Subcutaneous adipose tissue (tissue), 4 donors: ENCODE data around the gene HYAL1. TPM values are rescaled to one million over a fixed set of nuclear protein-coding genes. Genes with fewer than 3 reads are reported as not detected.

ENCODE experiments used
- total RNA-seq, 4 donors: library from RNA; depleted of rRNA; stranded (reverse); fragments of >200 nt; gene quantifications; one replicate each; pipeline ENCODE4 v1.1.0, GENCODE V29; 2016
- TF ChIP-seq, protein P1 (sequence below): fragments of 450-650 bp; IDR thresholded peaks from one replicate; pipeline ENCODE4 v1.5.1; 2016; ENCODE audit warnings: low read depth, mild to moderate bottlenecking, control low read depth, antibody characterized with exemption, moderate library complexity

The HYAL1 gene
- total RNA-seq, 4 donors from 2014 or later: 3.1 to 13.8 (median 4.7) TPM

DNA sequence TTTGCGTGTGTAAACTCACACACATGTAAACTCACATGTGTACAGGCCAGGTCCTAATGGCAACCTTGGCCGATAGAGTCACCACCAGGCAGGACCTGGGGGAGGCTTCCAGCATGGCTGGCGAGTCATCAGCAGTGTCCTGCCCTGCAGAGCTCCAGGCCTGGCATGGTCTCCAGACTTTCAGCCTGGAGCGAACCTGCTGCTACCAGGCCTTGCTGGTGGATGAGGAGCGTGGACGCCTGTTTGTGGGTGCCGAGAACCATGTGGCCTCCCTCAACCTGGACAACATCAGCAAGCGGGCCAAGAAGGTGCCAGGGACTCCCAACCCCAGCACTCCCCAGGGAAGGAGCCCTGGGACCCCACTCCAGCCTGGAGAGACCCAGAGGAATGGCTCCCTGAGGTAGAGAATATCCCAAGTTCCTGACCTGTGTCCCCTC is 33.4 kb downstream of the HYAL1 start:
- TF ChIP-seq, protein P1, sequence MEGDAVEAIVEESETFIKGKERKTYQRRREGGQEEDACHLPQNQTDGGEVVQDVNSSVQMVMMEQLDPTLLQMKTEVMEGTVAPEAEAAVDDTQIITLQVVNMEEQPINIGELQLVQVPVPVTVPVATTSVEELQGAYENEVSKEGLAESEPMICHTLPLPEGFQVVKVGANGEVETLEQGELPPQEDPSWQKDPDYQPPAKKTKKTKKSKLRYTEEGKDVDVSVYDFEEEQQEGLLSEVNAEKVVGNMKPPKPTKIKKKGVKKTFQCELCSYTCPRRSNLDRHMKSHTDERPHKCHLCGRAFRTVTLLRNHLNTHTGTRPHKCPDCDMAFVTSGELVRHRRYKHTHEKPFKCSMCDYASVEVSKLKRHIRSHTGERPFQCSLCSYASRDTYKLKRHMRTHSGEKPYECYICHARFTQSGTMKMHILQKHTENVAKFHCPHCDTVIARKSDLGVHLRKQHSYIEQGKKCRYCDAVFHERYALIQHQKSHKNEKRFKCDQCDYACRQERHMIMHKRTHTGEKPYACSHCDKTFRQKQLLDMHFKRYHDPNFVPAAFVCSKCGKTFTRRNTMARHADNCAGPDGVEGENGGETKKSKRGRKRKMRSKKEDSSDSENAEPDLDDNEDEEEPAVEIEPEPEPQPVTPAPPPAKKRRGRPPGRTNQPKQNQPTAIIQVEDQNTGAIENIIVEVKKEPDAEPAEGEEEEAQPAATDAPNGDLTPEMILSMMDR: no peak

DNA sequence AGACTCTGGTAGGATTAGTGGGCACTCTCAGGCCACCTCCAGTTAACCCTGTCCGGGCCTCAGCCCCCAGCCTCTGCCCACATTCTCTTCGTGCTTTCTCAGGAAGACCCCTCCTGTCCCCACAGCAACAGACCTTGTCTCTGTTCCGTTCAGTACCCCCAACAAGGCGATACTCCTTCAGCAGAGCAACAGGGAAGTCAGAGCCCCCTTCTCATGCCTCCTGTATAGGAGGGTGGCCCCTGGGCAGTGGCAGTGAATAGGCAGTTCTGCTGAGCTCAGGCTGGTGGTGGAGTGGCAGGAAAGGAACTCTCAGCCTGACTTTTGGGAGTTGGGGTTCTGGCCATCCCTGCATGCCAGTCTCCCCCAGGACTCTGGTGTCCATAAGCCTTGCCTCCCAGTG is 33.9 kb downstream of the HYAL1 start:
- TF ChIP-seq, protein P1: no peak

DNA sequence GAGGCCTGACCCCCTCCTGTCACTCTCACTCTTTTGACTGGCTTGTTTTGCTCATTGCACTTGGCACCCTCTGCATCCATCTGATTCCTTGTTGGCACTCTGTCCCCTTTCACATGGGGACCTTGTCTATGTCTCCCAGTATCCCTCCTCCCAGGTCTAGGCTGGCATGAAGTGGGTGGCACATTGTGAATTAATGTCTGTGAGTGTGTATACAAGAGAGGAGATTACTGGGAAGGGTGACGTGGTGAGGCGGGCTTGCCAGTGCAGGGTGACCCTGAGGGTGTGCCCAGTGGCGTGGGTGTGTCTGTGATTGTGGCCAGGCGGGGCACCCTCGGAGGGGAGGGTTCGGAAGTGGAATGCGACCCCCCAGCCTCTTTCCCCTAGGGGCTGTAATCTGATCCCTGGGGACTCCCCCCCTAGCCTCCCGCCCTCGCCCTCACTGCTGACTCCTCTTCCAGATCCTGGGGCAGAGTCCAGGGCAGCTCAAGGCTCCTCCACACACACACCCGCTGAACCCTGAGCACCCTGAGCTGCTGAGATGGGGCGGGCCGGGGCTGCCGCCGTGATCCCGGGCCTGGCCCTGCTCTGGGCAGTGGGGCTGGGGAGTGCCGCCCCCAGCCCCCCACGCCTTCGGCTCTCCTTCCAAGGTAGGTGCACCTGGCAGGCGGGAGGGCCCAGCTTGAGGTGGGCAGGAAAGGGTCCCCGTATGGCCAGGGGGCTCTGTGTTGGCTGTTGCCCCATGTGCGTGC is 34.5 kb downstream of the HYAL1 start, which contains the start of gene SEMA3B:
Gene SEMA3B, plus strand, starts transcription at position 445 of the 749 bp plus-strand sequence. Its CDS starts 94 bp downstream, at position 539.
- TF ChIP-seq, protein P1: no peak

DNA sequence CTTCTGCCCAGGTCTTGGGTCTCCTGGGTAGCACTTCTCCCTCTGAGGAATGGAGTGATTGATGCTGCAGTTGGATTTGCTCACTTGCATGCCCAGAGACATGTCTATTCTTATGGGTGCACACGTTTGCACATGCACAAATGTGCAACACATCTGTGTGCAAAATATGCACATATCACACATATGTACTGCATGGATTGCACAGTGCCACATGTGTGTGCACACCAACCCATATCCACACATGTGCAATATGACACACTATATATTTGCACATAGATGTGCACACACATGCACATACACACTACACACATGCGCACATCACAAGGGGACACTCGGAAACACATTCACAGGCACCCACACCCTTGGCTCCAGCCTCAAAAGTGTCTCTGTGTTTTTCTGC is 35.1 kb downstream of the HYAL1 start:
- TF ChIP-seq, protein P1: no peak

DNA sequence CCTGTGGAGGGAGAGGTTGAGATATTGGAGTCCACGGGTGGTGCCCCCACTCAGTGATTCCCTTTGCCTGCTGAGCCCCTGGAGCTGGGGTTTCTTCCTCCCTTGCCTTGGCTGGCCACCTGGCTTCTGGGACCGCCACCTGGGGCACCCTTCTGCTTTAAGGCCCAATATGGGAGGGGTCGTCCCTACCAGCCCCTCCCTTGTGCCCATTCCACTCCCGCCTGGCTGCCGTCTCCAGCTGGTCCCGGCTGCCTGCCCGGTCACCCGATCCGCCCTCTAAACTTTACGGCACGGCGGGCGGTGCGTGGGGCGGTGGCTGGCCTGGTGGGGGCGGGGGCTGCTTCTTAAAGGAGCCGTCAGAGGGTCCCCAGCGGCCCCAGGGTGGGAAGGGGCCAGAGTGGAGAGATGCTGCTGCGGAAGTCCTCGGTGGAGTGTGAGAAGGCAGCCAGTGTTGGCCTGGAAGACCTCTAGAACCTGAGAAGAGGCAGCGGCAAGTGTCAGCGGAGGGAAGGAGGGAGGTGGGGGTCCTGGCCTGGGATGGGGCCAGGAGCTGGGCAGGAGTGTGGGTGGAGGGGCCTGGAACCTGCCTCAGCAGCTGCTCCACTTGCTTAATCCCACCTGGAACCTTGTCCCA is 36.0 kb downstream of the HYAL1 start:
- TF ChIP-seq, protein P1: no peak

DNA sequence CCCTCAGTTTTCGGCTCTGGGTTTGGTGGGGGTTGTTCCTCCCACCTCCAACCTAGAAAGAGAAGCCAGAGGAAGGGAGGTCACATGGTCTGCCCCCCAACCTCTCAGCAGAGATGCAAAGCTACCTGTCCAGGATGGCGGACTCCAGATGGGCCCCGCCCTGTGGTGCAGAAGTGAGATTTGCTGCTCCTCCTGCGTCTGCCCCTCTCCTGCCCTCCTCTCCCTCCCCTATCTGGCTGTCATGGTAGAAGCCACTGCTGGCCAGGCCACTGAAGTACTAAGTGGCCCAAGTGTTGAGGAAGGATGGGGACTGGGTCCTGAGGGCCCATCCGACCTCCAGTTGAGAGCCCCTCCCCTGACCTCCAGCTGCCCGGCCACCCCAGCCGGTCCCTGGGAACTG is 36.5 kb downstream of the HYAL1 start:
- TF ChIP-seq, protein P1: no peak

DNA sequence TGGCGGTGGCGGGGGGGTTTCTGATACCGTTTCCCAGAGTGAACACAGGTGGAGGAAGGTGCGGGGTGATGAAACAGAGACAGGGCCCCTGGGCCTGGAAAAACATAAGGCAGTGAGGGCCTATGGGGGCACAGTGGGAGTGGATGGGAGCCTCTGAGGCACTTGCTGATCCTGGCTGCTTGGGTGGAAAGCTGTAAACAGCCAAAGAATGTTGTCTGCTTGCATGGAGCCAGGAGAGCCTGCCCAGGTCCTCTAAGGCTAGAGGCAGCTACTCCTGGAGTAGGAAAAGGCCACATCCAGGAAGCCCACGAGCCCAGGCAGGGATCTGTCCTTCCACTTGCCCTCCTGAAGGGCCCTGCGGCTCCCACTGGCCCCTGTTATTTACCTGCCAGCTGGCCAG is 37.4 kb downstream of the HYAL1 start:
- TF ChIP-seq, protein P1: no peak
